ENCODE measurements around the gene SYT2. TPM values are rescaled to one million over a fixed set of nuclear protein-coding genes. Genes with fewer than 3 reads are reported as not detected.
"Not testable (repeated sequence)": the region's sequence is repeated elsewhere in the genome, so short reads cannot be mapped to it uniquely, and the experiment has no call there.

Gene SYT2
- total and polyA plus RNA-seq, 7 donors, result 0.10 to 0.16 TPM; not detected in 5

DNA sequence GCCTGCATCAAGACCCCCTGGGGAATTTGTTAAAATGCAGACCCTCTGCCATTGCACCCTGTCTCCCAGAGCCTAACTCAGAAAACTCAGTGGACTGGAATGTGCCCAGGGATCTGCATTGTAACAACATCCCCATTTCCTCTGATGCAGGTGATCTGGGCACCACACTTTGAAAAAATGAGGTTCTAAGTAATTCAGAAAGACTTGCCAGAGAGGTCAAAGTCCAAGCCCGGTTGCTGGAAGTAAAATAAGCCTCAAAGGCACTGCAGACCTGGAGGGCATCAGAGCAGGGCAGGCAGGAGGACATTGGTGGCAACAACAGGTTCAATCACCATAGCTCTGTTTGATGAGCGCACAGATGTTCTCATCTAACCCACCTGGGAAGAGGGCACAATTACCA lies 90.7 kb downstream of the SYT2 start:
- Histone ChIP-seq H3K4me1 (peaks cover 0 to 60% (median 52%) of the 10 kb centered on the region in 4 donors), H3K9me3 (no peaks in the 10 kb centered on the region), H3K27ac (peak overlapping the region in 3 of 4 donors; percentile 63 to 73 (median 71)), H3K27me3 (no peaks in the 10 kb centered on the region), H3K36me3 (no peaks in the 10 kb centered on the region), H3K4me3 (no peak overlapping the region)
- intact Hi-C loops (cut with DNase I), result loop anchor here (5.0 kb wide), 1 partner anchor 117 kb away; no protein-coding TSS in a partner anchor
- peak; percentile 20 for DNase-seq
- WGBS, 2 donors, result 54 to 84% methylated on average over 2 of the region's 2 CpGs
- TF ChIP-seq POLR2A (IDR thresholded peaks at IDR 0.05), result no peak
- no peak for TF ChIP-seq POLR2AphosphoS5 (IDR thresholded peaks at IDR 0.05)
- TF ChIP-seq EP300 (IDR thresholded peaks at IDR 0.05), result no peak
- TF ChIP-seq, protein P1, sequence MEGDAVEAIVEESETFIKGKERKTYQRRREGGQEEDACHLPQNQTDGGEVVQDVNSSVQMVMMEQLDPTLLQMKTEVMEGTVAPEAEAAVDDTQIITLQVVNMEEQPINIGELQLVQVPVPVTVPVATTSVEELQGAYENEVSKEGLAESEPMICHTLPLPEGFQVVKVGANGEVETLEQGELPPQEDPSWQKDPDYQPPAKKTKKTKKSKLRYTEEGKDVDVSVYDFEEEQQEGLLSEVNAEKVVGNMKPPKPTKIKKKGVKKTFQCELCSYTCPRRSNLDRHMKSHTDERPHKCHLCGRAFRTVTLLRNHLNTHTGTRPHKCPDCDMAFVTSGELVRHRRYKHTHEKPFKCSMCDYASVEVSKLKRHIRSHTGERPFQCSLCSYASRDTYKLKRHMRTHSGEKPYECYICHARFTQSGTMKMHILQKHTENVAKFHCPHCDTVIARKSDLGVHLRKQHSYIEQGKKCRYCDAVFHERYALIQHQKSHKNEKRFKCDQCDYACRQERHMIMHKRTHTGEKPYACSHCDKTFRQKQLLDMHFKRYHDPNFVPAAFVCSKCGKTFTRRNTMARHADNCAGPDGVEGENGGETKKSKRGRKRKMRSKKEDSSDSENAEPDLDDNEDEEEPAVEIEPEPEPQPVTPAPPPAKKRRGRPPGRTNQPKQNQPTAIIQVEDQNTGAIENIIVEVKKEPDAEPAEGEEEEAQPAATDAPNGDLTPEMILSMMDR (IDR thresholded peaks at IDR 0.05), result no peak

DNA sequence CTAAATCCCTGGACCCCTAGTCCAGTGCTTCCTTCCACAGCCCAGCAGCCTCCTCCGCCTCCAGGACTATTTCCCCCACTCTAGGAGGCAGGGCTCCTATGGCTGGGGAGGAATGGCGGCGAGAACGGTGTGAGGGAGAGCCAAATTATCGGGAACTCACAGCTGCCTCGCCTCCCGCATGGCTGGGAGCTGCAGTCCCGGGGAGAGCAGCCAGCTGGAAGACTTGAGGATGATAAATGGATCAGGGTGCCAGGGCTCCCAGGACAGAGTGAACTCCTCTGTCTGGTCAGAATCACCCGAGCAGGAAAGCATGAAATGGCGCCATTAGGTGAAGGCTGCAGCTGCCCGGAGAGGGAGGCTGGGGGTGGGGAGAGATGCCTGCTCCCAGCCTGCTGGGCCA lies 91.2 kb downstream of the SYT2 start:
- intact Hi-C loops (cut with DNase I), result loop anchor here (5.0 kb wide), 1 partner anchor 117 kb away; no protein-coding TSS in a partner anchor
- H3K36me3 ChIP-seq, H3K27me3 ChIP-seq, H3K9me3 ChIP-seq: not testable (repeated sequence)
- peak overlapping the region in 1 of 4 donors; percentile 16 for H3K4me3 ChIP-seq
- peak; percentile 79 for DNase-seq
- 76 to 87% methylated on average over 11 of the region's 11 CpGs for WGBS, 2 donors
- peak in 1 of 4 donors; percentile 35 for TF ChIP-seq POLR2AphosphoS5 (IDR thresholded peaks at IDR 0.05)
- H3K27ac ChIP-seq, result peak overlapping the region; percentile 38 to 73 (median 67)
- peaks cover 0 to 61% (median 56%) of the 10 kb centered on the region in 4 donors for H3K4me1 ChIP-seq

DNA sequence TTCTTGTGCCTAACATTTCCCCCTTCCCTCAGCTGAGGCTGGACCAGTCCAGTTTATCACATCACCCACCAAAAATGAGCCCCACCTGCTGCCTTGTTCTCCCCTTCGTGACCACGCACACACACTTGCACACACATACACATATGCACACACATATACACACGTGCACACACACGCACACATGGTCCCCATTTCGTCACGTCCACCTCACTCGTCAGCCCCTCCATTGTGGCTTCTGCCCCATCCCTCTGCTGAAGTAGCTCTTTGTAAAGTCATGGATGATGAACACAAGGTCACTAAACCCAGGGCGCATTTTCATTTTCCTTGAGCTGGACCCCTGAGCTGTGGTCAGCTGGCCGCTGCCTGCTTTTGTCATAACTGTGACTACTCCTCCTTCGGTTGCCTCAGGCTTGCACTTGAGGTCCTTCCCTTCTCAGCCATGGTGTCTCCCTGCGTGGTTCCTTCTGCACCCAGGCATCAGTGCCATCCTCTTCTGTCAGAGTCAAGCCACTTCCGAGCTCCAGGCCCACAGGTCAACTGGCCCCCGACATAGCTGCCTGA lies 93.8 kb downstream of the SYT2 start:
- DNase-seq, result no peak
- H3K4me3 ChIP-seq, result no peak overlapping the region
- peak overlapping the region in 2 of 4 donors; percentile 52 to 60 for H3K27ac ChIP-seq
- intact Hi-C loops (cut with DNase I), result loop anchor here (5.0 kb wide), 1 partner anchor 114 kb away; no protein-coding TSS in a partner anchor
- WGBS, 2 donors, result 66 to 90% methylated on average over 13 of the region's 13 CpGs
- no peaks in the 10 kb centered on the region for H3K36me3 ChIP-seq
- TF ChIP-seq POLR2AphosphoS5 (IDR thresholded peaks at IDR 0.05), result no peak
- TF ChIP-seq POLR2A (IDR thresholded peaks at IDR 0.05), result no peak
- TF ChIP-seq, protein P1 (IDR thresholded peaks at IDR 0.05), result no peak
- no peak for TF ChIP-seq EP300 (IDR thresholded peaks at IDR 0.05)
- peaks cover 0 to 46% (median 41%) of the 10 kb centered on the region in 4 donors for H3K4me1 ChIP-seq
- H3K9me3 ChIP-seq, result no peaks in the 10 kb centered on the region
- H3K27me3 ChIP-seq, result no peaks in the 10 kb centered on the region

DNA sequence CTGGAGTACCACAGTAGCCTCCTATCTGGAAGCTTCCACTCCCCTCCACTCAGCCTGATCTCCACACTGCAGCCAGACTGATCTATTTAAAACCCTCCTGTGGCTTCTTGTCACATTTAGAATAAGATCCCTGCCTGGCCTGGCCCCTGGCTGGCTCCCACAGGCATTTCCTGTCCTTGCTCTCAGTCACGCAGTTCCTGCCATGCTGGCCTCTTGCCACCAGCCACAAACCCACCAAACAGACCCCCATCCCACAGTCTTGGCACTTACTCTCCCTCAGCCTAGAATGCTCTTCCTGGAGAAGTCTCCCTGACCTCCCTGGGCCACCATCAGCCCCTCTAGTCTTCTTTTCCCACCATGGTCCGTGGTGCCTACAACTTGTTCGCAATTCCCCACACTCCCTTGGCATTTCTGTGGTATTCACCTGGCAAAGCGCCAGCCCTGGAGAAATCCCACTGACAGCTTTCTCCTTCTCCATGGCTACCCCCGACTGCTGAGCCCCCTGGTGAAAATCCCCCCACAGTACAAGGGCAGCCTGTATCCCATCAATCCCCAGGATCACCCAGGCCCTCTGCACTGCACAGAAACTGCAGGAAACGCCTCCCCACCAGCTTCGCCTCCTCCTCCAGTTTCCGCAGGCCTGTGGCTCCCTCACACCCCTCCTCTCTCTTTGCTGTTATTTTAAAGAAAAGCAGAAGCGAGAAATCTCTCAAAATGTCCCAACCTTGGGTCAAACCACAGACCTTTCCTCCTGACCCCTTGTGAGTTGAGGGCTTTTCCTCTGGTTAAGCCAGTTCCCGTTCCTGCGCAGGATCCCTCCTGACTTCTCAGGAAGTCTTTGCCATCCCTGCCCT lies 94.5 kb downstream of the SYT2 start:
- 40 to 73% methylated on average over 11 of the region's 11 CpGs for WGBS, 2 donors
- intact Hi-C loops (cut with DNase I), result loop anchor here (5.0 kb wide), 1 partner anchor 113 kb away; no protein-coding TSS in a partner anchor
- TF ChIP-seq, protein P1 (IDR thresholded peaks at IDR 0.05), result no peak
- no peak for TF ChIP-seq POLR2A (IDR thresholded peaks at IDR 0.05)
- TF ChIP-seq POLR2AphosphoS5 (IDR thresholded peaks at IDR 0.05), result no peak
- TF ChIP-seq EP300 (IDR thresholded peaks at IDR 0.05), result no peak
- Histone ChIP-seq H3K27ac (peak overlapping the region; percentile 20 to 70 (median 56)), H3K4me3 (no peak overlapping the region), H3K27me3 (no peaks in the 10 kb centered on the region), H3K4me1 (peaks cover 0 to 46% (median 41%) of the 10 kb centered on the region in 4 donors), H3K36me3 (no peaks in the 10 kb centered on the region), H3K9me3 (no peaks in the 10 kb centered on the region)
- no peak for DNase-seq

DNA sequence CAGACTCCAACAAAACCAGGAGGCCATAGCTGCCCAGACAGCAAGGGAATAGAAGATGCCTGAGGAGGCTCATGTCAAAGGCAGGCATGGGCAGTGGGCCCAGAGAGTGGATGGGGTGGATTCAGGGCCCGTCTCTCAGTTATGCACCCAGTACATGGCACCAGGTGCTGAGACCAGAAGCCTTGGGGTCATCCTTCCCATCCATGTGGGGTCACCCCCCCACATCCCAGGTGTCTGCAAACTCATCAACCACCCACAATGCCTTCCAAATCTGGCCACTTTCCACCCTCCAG lies 95.1 kb downstream of the SYT2 start:
- Histone ChIP-seq H3K4me1 (peaks cover 0 to 46% (median 41%) of the 10 kb centered on the region in 4 donors), H3K27ac (peak overlapping the region; percentile 20 to 70 (median 56))
- not testable (repeated sequence) for H3K27me3 ChIP-seq, H3K4me3 ChIP-seq, H3K36me3 ChIP-seq, H3K9me3 ChIP-seq, DNase-seq
- intact Hi-C loops (cut with DNase I), result loop anchor here (5.0 kb wide), 1 partner anchor 113 kb away; no protein-coding TSS in a partner anchor
- 52 to 84% methylated on average over 1 of the region's 1 CpG for WGBS, 2 donors

DNA sequence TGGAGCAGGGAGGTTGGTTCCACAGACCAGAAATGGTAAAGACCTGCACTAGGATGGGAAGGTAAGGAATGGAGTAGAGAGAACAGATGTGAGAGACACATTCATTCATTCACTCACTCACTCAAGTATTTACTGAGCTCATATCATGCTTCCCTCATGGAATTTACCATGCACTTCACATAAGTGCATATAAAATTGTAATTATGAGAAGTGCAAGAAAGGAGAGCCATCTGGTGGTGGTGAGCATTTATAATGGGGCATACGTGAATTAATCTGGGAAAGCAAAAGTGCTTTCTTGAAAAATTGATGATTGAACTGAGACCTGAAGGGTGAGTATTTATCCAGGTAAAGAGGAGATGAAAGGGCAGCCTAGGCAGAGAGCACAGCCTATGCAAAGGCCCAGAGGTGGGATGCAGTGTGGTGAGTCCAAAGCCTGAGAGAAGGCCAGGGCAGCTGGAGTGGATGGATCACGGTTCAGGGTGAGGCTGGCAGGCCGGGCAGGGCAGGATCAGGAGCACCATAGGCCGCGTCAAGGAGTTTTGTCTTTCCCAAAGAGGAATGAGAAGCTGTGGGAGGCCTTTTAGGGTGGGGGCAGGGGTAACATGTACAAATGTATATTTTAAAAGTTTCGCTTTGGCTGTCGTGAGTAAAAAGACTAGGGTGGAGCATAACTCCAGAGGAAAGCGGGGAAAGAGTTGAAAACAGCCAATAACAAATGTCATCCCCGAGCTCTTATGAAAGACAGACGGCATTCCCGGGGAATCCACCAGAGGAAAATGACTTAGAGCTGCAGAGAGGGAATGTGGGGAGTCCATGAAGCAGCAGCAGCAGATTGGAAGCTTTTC lies 95.7 kb downstream of the SYT2 start:
- H3K4me3 ChIP-seq, H3K36me3 ChIP-seq, DNase-seq, H3K9me3 ChIP-seq, H3K27me3 ChIP-seq: not testable (repeated sequence)
- intact Hi-C loops (cut with DNase I), result loop anchor here (5.0 kb wide), 1 partner anchor 112 kb away; no protein-coding TSS in a partner anchor
- H3K4me1 ChIP-seq, result peaks cover 0 to 44% (median 38%) of the 10 kb centered on the region in 4 donors
- H3K27ac ChIP-seq, result peak overlapping the region; percentile 20 to 70 (median 56)
- 79 to 83% methylated on average over 11 of the region's 11 CpGs for WGBS, 2 donors
